SK-N-DZ (cell line): ENCODE measurements around the gene MAP2K6.
A peak's percentile ranks its signal among the peaks of the same experiment; 100 is the strongest.
"Not testable (repeated sequence)": the region's sequence is repeated elsewhere in the genome, so short reads cannot be mapped to it uniquely, and the experiment has no call there.

Experiments used
- DNase-seq: peaks from one replicate; pipeline ENCODE4 v3.0.0-alpha.2; 2015; ENCODE audit warnings: low spot score

MAP2K6 gene

DNA sequence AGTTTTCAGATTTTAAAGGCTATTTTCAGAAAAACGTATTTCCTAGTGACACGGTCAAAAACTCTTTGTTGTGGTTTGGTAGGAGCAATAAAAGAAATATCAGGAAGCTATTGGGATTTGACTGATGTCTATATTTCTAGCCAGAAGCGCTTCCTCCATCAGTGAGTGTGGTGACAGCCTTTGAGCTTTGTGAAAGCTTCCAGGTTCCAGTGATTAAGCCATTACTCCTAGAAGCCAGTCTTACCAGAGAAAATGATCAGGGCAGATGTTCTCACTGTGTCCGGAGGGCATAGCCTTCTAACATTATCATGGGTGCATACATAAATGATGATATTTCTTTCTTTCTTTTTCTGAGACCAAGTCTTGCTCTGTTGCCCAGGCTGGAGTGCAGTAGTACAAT lies 39.6 kb downstream of the MAP2K6 start:
- peak; percentile 79 for DNase-seq

DNA sequence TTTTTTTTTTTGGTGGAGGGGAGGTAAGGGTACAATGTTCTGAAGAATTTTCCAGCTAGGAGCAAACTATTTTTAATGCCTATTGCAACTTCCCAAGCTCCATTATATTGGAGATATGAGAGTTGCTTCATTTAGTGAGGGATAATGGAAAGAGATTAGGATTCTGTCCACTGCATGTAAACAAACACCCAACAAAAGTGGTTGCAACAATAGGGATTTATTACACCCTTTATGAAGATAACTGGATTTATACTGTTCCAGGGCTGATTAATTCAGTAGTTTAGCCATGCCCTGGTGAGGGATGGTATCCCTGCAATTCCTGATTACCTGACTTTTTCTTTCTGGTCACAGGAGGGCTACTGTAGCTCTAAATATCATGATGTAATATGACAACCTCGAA lies 40.5 kb downstream of the MAP2K6 start:
- no peak for DNase-seq

DNA sequence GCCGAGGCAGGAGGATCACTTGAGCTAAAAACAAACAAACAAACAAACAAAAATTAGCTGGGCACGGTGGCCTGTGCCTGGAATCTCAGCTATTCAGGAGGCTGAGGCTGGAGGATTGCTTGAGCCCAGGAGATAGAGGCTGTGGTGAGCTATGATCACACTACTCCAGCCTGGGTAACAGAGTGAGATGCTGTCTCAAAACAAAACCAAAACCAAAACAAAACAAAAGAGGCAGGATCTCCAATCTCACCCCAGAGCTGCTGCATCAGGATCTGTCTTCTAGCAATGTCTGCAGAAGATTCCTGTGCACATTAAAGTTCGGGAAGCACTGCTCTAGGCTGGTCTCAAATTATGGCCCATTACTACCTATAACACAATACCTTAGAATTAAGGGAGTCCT lies 43.1 kb downstream of the MAP2K6 start:
- DNase-seq: no peak

DNA sequence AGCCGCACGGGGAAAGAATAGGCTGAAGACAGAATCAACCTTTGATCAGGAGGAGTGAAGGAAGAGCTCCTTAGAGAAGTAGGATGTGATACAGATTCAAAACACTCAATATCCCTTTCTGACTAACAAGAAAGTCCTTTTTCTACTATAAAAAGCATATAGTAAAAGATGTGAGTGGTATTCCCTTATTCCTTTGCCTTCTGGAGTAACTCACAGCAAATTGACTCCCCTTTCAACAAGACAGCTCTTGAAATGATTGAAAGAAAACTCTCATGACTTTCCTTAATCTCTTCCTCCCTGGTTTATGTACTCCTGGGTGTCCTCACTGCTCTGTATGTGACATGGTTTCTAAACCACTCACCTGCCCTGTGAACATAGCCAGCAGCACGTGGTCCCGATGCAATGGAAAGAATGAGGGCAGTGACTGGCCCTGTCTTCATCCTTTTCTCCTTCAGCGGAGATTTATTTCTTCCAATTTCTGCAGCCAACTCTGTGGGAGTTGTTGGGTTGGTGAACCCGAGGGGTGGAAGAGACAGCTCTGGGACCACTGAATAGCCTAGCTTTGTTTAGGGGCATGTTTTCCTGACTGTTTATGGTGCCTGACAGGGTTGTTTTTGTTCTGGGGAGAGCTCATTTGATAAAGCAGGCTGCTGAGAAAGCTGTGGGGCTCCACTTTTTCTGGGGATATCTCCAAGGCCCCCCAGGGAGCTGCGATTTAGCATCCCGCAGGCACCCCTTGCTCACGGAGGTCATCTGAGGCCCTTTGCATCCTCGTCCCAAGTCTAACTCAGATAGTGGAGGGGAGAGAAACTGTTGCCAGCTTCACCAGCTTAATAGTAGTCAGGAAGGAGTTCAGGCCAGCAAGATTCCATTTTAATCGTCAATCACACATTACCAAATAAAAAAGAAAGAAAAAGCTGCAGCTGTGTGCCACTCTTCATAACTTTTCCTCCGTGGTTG lies 46.7 kb downstream of the MAP2K6 start:
- DNase-seq: no peak

DNA sequence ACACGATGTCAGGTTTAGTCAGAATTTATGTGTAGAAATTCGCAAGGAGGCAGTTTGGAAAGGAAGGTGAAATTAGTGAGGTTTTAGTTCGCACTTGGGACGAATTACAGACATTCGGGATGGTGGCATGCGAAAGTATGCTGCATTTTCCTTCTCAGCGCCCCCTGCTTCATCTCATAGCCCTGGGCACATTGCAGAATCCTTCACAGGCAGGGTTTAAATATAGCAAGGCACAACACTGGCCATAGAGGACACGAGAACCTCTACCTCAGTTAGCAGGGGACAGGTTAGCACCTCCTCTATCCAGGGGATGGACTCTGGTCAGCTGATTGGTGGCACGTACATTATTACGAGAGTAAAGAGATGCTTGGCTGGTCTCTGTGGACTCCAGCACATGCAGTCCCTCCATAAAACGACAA lies 47.5 kb downstream of the MAP2K6 start:
- no peak for DNase-seq

DNA sequence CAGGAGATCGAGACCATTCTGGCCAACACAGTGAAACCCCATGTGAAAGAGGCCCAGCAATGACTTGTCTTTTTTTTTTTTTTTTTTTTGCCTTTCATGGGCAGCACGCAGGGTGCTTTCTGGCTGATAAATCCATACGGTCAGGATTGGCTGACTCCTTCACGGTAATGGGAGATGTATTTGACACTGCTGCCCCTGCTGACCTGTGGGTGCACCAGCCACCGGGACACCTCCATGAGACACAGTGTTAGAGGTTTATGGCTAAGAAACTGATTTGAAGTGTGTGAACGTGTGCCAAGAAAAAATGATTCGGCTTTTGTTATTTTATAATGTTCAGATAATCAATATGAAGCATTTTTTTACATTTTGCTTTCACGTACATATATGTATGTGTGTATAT lies 48.4 kb downstream of the MAP2K6 start:
- DNase-seq: no peak

DNA sequence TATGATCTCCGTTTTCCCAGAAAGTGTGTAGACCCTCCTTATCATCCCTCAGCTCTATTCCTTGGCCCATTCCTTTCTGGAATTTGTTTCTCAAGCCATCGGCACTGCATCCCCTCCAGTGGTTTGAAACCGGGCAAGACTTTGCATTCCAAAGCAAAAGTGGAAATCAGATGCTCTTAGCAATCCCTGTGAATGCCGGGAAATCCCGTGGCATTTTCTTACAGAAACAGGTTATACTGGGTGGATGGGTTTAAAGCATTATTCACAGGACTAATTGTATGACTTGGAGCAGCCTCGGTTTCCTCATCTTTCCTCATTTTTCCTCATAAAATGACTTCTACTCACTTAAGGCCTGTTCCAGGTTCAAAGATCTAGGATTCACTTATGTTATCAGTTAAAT lies 52.0 kb downstream of the MAP2K6 start:
- no peak for DNase-seq

DNA sequence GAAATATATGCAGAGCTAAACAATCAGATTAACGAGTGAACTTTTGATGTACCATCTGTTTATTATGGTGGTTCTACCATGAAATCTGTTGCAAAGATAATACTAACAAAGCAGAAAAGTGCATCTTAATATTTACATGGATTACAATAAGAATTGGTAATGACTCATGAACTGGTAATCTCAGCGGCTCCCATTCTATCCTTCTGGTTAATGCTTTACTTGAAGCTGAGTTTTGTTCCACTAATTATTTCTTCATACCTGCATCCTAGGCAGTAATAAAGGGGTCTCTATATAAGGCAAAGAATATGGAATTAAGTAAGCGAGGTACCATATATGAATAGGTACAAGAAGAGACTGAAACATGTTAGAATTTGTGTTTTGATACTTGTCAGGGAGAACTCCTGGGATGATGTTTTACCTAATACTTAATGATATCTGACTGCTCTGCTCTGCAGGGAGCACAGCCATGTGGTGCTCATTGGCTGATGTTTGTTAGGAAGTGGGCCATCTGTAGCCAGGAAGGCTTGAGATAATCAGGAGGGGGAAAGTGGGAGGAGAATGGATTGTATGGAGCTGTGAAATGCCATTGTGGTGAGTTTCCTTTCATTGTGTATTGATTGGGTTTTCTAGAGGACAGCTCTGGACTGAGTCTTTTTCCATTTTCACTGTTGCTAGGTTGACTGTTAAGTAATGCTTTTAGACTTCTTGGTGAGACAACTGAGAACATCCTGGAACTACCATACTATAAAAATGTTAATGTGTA lies 52.6 kb downstream of the MAP2K6 start:
- DNase-seq: peak; percentile 37

DNA sequence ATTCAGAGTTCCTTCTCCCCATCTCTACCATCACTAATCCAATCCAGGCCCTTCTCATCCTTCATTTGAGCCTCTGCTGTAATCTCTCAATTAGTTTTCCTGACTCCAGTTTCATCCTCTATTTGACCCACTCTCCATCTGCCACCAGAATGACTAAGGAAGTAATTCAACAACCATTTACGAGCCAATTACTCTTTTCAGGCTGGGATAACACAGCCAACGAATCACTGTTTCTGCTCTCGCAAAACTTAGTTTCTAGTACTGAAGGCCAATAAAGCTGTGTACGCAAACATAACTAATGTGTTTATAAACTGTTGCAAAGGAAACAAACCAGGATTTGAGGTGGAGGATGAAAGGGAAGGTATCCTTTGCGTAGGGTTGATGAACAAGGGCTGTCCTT lies 53.7 kb downstream of the MAP2K6 start:
- no peak for DNase-seq

DNA sequence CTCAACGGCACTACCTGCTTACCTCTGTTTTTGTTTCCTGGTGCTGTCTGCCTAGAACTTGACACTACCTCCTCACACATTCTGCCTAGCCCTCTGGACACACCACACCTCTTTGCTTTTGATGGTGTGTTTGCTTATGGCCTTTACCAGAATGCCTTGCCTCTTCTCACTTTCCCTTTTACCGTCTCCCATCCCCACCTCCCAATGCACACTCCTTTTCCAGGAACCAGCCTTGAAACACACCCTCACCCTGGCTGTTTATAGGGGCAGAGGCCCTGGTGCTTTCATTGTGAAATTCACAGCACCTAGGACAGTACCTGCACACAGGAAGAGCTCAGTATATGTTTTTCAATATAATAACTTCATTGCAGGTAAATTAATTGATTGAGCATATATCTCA lies 56.2 kb downstream of the MAP2K6 start:
- DNase-seq: no peak

DNA sequence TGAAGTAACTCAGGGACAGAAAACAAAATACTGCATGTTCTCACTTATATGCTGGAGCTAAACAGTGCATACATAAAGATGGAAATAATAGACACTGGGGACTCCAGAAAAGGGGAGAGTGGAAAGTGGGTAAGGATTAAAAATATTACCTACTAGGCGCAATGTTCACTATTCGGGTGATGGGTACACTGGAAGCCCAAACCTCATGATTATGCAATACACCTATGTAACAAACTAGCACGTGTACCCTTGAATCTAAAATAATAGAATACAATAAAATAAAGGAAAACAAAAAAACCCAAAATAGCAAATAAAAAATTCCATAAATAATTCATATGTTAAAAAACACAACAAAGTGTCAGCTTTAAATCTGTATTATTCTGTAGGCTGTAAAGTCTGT lies 56.9 kb downstream of the MAP2K6 start:
- DNase-seq: no peak

DNA sequence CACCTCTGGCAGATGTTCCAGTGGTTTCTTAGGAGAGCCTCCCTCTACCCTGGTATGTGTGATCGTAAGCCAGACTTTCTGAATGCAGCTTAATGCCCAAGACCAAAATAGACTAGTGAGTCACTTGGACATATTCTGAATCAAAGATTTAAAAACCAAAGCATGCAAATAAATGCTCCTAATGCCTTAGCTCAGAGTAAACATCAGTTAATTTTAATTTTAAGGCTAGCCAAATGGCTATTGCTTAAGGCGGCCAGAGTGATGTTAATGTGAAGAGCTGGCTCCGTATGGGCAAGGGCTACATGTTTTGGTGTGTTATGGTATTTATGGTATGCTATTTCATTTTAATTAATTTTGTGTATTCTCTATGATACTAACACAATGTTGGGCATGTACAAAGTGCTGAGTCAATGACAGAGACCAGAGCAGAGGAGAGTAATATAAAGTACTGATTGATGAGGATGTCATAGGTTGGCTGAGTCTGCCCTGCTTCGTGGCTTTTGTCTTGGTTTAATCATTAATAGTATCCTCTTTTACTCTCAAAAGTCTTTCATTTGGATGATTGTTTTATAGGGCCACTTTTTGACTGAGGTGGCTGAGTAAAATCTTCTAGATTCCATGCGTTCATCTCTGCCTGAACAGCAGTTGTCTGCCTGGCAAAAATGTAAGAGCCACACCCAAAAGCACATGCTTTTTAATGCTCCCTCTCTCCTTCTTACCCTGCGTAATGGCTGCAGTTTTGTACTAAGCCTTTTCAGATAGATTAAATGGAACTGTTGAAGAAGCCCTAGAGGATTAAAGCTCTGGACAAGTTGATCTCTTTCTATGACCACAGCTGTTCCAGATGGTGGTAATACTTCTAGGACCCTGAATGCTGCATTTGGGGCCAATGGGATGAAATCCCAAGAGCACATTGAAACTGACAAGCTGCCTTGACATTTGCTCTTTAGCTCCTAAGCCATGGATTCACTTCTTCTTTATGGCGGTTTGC lies 59.6 kb downstream of the MAP2K6 start:
- no peak for DNase-seq

DNA sequence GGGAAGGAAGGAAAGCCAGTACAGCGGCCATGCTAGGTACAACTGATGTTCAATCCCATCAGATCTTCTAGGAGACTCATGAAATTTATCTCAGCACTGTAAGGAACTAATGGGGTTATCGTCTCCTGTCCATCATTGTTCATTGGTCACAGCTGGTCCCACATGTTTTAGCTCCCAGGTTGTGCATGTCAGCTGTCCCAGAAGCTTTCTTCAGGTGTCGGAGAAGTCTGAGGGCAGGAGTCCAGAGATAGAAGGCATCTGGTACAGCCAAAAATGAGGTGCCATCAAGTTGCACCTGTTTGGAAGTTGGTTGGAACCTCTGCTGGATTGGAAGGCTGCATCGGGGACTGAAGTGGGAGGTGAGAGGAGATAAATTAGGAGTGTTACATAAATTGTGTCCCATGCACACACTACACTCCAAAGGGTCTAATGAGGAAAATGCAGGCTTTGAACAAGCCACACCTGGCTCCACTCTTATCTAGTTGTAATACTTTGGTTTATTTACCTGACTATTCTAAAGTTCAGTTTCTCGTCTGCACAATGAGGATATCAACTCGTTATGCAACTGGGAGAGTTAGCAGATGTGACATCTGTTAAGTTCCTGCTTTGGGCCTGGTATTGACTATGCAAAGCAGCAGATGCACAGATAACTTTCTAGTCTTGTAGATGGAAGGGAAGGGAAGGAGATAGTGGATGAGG lies 62.9 kb downstream of the MAP2K6 start:
- no peak for DNase-seq

DNA sequence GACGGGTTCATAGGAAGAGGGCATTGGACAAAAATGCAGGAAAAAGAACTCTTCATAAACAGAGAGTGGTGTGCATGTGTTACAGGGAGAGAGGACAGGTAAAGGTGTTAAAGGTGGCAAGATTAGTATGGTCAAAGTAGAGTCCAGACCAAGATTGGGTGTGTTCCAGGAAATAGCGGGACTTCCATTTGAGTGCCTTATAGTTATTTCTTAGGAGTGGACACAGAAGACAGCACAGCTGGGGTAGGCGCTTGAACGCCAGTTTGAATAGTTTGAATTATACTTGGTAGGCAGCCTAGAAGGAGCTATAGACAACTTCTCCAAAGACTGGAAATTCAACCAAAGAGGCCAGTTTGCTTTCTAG lies 63.4 kb downstream of the MAP2K6 start:
- no peak for DNase-seq

DNA sequence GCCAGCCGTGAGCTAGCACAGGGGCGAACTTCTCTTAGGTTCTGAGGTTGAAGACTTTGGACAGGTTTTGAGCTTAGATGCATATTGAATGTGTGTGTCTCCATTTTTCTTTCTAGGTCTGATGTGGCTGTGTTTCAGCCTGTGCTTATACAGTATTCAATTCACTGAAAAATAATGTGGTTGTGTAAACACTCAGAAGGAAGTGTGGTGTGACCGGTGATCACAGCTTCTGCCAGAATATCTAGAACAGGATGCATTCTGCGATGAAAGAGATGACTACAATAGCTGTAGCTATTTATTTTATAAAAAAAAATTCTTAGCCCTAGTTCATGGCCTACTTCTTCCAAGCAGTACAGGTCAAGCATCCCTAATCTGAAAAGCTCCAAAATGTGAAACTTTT lies 64.4 kb downstream of the MAP2K6 start:
- no peak for DNase-seq

DNA sequence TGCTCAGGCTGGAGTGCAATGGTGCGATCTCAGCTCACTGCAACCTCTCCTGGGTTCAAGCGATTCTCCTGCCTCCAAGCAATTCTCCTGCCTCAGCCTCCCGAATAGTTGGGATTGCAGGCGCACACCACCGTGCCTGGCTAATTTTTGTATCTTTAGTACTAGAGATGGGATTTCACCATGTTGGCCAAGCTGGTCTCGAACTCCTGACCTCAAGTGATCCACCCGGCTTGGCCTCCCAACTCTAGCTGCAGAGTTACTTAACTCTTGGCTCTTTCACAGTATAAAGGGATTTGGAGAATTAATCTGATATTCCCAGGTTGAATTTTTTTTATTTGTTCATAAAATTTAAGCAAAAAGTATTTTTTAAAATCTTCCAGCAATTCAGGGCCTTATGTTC lies 65.3 kb downstream of the MAP2K6 start:
- DNase-seq: not testable (repeated sequence)

DNA sequence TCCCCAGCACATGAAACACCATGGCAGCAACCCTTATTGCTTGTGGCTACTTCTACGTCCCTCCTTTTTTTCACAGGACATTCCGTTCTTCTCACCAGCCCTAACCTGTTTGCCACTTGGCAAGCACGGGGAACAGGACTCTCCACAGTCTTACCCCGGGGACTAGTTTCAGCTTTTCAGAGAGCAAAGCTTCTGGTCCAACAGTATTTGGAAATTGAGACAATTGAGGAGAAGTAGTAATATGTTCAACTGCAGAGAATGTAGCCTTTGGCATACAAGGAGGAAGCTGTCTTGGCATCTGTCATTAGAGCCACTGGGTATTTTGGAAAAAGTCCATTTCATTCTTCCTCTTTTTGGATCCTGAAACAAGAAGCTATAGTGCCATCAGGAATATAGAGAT lies 65.7 kb downstream of the MAP2K6 start:
- DNase-seq: no peak

DNA sequence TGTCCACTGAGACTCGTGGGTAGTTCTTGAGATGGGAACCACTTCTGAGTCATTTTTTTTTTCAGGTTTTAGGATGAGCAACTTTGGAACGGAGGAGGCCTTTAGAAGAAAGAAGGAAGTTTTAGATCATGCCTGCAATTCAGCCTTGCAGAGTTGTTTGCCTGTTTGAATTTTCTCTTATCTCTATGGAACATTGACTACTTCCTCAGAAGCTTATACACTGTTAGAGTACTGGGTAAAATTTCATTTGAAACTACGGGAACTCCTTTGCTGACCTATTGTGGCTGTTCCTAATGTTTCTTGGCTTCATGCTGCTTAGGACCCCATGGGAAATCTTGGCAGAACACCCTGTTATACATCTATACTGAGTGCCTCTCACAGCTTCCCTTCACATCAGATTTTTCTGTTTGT lies 70.8 kb downstream of the MAP2K6 start:
- no peak for DNase-seq

DNA sequence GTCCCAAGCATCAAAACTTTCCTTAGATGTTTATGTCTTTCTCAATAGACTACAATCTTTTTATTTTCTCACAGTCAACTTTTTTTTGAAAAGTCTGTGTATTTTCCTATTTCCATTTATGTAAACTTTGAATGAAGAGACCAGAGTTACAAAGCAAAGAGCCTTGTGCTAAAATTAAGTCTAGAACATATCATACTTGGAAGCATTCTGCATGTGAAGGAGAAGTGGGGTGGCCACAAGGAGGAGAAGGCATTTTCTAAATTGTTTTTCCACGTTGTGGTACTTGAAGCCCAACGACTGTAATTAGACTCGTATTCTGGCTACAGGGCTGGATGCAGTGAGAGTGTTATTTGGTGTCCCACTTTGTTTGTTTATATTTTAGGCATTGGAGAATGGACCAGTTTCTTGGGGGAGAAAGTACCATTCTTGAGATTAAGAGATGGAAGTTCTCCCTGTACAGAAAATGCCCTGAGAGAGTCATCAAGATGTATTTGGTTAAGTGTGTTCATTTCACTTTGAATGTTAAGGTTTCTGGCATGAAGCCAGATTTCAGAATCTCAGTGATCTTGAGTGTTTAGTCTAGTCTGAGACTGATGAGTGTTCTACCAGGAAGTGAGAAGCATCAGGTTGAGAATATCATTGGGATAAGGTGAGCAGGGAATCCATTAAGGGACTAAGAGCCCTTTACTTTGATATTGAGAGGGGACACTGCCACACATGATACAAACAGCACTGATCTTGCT lies 71.6 kb downstream of the MAP2K6 start:
- no peak for DNase-seq
